Measurements from ENCODE around the gene CCDC122. TPM values are rescaled to one million over a fixed set of nuclear protein-coding genes. Genes with fewer than 3 reads are reported as not detected.

Gene CCDC122
- total RNA-seq, 1 experiment from 2014 or later: 5.2 TPM

- CTCF ChIA-PET: no interaction called here
- TF ChIP-seq POLR2AphosphoS5 (IDR thresholded peaks at IDR 0.05; ENCODE audit: low read depth, low read length): no peak
- TF ChIP-seq REST (IDR thresholded peaks at IDR 0.05; ENCODE audit: insufficient read depth in 1 of 2, low read depth in 2 of 2, low read length in 1 of 2): no peak
- no peak for TF ChIP-seq TCF7L2 (IDR thresholded peaks at IDR 0.05; ENCODE audit: low read depth, low read length)
- TF ChIP-seq CTCF (IDR thresholded peaks at IDR 0.05): no peak
- TF ChIP-seq SIN3A (IDR thresholded peaks at IDR 0.05; ENCODE audit: borderline replicate concordance, insufficient read depth, low read depth, low read length): no peak
- H3K4me1 ChIP-seq (ENCODE audit: control insufficient read depth, insufficient read depth, low read length): no peaks in the 10 kb centered on the region; the same call in 1 of the 2 replicates
- H3K4me3 ChIP-seq (ENCODE audit: low read depth in 2 of 2, low read length in 2 of 2): no peak overlapping the region
- H3K27me3 ChIP-seq (ENCODE audit: control insufficient read depth, insufficient read depth, low read length): no peaks in the 10 kb centered on the region
- H3K36me3 ChIP-seq (ENCODE audit: control insufficient read depth, insufficient read depth, low read length): no peaks in the 10 kb centered on the region; the same call in 1 of the 2 replicates
- intact Hi-C loops (cut with micrococcal nuclease; ENCODE audit: unreplicated experiment) (no loop called here), in situ Hi-C loops (cut with HindIII; ENCODE audit: low pct_unique_long_range_greater_than_20kb, low sequenced_read_pairs) (no loop called here)
- POLR2A ChIA-PET: no interaction called here
- ATAC-seq (no peak), DNase-seq (ENCODE audit: low read depth, low spot score) (no peak)
- H3K9me3 ChIP-seq (ENCODE audit: control insufficient read depth, insufficient read depth, low read depth, low read length): no peaks in the 10 kb centered on the region
- no TSS peak for BruUV-seq (replicated peaks)
- no peak overlapping the region for H3K27ac ChIP-seq (ENCODE audit: low read length)
Measured at GRCh38 chr13:43877766-43878165, 1.8 kb downstream of the CCDC122 start.

DNA sequence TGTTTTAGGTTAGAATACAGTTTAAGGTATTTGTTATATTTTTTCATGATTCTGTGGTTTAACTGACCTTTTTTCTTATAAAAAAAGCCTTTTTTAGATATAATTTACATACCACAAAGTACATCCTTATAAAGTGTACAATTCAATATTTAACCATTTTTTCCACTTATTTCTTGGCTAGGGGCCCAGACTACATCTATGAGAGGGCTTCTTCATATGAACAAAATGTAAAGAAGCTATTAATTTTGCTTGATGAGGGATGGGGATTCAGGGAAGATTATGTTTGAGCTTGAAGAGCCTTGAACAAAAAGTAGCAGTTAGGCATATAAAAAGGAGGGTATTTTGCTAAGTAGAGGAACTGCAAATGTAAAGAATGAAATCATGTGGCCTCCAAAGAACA lies 2.2 kb downstream of the CCDC122 start:
- no peaks in the 10 kb centered on the region for H3K27me3 ChIP-seq (ENCODE audit: control insufficient read depth, insufficient read depth, low read length)
- BruUV-seq (replicated peaks): no TSS peak
- intact Hi-C loops (cut with micrococcal nuclease; ENCODE audit: unreplicated experiment) (no loop called here), in situ Hi-C loops (cut with HindIII; ENCODE audit: low pct_unique_long_range_greater_than_20kb, low sequenced_read_pairs) (no loop called here)
- H3K4me3 ChIP-seq (ENCODE audit: low read depth in 2 of 2, low read length in 2 of 2): no peak overlapping the region
- no peaks in the 10 kb centered on the region; the same call in 1 of the 2 replicates for H3K36me3 ChIP-seq (ENCODE audit: control insufficient read depth, insufficient read depth, low read length)
- no peaks in the 10 kb centered on the region; the same call in 1 of the 2 replicates for H3K4me1 ChIP-seq (ENCODE audit: control insufficient read depth, insufficient read depth, low read length)
- TF ChIP-seq SIN3A (IDR thresholded peaks at IDR 0.05; ENCODE audit: borderline replicate concordance, insufficient read depth, low read depth, low read length) (no peak), POLR2AphosphoS5 (IDR thresholded peaks at IDR 0.05; ENCODE audit: low read depth, low read length) (no peak), CTCF (IDR thresholded peaks at IDR 0.05) (no peak), TCF7L2 (IDR thresholded peaks at IDR 0.05; ENCODE audit: low read depth, low read length) (no peak)
- H3K27ac ChIP-seq (ENCODE audit: low read length): no peak overlapping the region
- ChIA-PET POLR2A (interaction anchor here (0.5 kb wide), 1 partner anchor 47 kb away, joined by 11 read pairs; no protein-coding TSS in a partner anchor), CTCF (no interaction called here)
- DNase-seq (ENCODE audit: low read depth, low spot score) (no peak), ATAC-seq (no peak)
- no peaks in the 10 kb centered on the region for H3K9me3 ChIP-seq (ENCODE audit: control insufficient read depth, insufficient read depth, low read depth, low read length)
